IPS-NIHi7 (cell line): ENCODE data around the gene PAX8.

Experiments used
- DNase-seq: peaks from one replicate; pipeline ENCODE4 v3.0.0; 2012; ENCODE audit warnings: mixed read lengths; ENCODE audit errors: extremely low spot score

The PAX8 gene

DNA sequence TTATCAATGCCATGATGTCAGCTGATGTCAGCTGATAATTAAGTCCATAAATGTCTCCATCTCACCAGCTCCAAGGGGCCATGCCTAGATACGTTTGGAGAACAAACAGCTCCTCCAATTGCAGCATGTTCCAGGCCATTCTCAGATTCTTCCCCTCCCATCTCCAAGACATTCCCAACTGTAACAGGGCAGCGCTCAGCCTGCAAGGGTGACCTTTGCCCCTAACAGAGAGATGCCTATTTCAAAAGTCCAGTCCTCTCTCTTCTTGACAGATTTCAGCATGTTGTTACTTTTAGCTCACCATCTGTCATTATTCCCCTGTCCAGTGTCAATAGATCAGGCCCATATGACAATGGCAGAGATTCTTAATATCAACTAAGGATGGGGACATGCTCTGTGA lies 95.0 kb downstream of the PAX8 start:
- no peak for DNase-seq

DNA sequence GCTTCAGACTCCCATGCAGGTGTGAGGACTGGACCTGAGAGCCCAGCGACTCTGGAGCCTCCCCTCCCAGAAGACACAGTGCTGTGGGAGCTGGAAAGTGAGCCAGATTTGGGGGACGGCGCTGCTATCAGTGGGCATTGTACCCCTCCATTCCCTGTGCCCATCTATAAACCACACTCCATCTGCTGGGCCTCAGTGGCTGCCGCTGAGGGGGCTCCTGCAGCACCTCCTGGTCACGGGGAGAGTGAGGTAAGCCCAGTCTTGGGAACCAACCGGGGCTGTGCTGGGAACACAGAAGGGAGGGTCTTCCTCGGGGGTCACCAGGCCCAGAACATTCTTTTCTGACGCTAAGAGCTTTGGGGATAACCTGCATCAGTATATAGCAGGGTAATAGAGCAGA lies 95.5 kb downstream of the PAX8 start:
- no peak for DNase-seq

- DNase-seq: no peak
Observed at GRCh38 chr2:113182471-113183260, 96.1 kb downstream of the PAX8 start.

GRCh38 chr2:113181258-113182051 lies 97.3 kb downstream of the PAX8 start:
- no peak for DNase-seq

DNA sequence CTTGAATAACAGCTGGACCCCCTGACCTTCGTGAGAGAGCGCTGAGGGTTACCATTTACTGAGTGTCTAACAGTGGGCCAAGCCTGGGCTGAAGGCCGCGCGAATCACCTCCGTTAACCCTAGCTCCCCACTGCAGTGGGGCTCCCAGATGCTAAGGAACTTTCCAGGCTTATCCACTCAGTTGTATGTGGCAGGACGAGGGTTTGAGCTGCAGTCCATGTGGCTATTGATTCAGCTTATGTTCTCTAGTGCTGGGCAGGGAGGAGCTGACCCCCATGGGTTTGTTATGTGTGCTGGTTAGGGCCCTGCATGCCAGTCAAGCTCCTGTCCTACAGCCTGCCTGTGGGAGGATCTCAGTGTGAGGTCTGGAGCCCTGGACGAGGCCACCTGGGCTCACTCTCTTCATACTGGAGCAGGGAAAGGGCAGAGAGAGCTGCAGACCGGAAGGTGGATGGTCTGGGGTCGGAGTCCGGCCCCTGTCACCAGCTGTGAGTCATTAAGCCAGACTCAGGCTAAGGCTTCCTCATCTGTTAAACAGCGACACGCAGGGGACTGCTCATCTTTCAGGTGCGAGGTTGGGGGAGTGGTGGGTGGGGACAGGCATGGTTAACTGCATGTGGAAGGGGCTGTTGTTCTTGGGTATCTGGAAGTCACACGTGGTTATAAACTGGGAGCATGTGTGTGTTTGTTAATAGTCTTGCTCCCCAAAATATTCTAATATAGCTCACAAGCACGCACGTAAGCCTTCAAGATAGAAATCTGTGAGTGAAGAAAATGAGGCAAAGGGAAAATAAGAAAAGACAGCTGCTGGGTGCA lies 98.4 kb downstream of the PAX8 start:
- peak; percentile 24 for DNase-seq

DNA sequence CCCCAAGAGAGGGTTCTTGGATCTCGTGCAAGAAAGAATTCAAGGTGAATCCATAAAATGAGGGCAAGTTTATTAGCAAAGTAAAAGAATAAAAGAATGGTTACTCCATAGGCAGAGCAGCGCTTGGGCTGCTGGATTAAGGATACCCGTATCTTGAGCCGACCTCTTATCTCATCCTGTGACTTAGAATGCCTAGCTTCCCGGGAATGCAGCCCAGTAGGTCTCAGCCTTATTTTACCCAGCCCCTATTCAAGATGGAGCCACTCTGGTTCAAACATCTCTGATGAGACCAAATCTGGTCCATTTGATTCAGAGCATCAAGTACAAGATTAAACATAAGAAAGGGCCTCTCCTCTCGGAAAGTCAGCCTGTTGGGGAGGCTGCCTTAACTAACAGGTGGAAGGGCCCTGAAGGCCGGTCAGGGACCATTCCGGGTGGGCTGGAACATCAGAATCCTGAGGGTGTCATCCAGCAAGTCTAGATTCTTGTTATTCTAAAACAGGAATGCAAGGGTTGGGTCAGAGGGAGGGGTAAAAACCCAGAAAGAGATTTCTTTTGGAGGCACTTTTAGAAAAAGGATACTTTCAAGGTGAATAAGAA lies 99.2 kb downstream of the PAX8 start:
- DNase-seq: no peak

DNA sequence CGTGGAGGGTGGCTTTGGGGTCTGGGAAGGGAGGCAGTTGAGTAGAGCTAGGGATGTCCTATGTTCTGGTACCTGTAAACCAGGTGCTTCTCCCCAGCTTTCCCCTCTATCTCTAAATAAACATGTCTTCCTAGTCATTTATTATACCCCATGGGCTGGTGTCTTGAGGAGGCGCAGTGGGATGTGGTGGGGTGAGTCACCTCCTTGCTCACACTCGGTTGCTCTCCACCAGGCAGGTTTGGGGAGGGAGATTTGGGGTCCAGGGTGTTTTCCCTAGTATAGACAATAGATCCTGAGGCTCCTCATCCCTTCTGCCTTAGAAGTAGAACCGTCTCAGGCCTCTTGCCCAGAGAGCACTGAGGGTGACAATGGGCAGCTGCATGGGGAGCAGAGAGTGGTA lies 99.8 kb downstream of the PAX8 start:
- DNase-seq: no peak

GRCh38 chr2:113178069-113178746 lies 100.5 kb downstream of the PAX8 start:
- DNase-seq: no peak

GRCh38 chr2:113176696-113177355 lies 101.9 kb downstream of the PAX8 start:
- no peak for DNase-seq

DNA sequence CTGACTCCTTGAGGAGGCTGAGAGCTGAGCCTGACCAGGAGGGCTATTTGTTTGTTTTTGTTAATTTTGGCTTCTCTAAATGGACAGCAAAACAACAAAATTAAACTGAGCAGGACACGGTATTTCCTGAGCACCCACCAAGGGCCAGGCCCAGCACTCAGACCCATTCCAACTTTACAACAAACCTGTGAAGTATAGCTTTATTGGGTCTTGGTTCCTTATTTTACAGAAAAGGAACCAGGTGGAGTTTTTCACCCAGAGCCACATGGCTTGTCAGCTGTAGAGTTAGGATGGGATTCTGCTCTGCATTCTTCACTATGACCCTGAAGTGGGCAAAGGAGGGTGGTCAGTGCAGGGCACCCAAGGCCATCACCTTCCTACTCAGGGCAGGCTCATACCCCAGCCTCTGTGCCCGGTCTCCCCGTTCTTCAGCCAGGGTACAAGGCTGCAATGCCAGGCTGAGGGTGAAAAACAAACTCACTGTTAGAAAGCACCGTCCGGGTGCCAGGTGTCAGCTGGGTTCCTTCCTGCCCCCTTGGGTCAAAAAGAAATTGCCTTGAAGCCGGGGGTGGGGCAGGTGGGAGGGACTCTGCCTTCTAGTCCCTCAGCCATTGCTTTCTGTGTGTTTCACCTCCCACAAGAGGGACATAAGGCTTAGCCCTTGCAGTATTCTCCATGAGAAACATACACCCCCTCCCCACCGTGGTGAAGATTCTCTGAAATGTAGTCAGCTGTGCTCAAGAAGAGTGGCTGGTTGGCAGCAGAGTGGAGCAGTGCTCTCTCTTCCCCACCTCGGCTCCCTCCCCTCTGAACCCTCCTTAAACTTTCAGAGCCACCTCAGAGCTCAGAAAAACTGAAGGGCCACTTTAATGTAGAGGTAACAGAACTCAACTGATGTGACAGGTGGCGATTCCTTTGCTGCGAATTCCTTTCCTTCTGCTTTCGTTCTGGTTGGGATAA lies 102.7 kb downstream of the PAX8 start:
- no peak for DNase-seq

- DNase-seq: no peak
Observed at GRCh38 chr2:113175042-113175628, 103.6 kb downstream of the PAX8 start.

- no peak for DNase-seq
Observed at GRCh38 chr2:113174376-113174750, 104.4 kb downstream of the PAX8 start.

- peak; percentile 31 for DNase-seq
Observed at GRCh38 chr2:113173542-113174375, 105.0 kb downstream of the PAX8 start, which contains the start of gene PSD4. PSD4 (plus strand) TSS chr2:113173971; CDS start chr2:113182457, 8,486 bp downstream.

GRCh38 chr2:113172721-113173541 lies 105.8 kb downstream of the PAX8 start:
- no peak for DNase-seq

DNA sequence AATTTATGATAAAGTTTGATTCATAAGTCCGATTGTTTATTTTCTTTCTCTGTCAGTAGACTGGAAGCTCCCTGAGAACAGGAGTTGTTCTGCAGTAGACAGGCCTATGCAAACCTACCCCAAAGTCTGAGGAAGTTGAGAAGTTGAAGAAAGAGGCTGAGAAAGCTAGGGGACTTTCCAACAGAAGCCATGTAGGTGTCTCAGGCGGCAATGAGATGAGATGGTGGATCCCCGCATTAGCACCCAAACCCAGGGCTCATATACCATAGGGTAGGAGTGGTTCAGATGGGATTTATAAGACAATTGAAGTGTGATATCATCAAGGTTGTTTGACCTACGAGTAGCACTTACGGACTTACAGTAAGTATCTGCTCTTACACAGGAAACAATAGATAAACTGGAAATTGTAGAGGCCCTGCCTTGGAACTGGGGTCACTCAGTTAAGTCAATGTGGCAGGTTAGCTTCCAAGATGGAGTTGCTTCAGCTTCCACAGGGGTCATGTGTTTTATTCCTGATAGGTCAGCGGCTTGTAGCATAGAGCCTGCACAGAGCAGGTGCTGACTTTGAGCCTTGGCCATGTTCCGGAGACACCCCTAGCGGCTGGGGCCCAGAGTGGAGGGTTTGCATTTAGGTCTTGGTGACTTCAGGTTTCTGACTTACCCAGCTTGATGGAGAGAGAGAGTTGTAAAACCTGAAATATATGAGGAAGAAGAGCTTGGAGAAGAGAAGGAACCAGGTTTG lies 107.2 kb downstream of the PAX8 start:
- DNase-seq: peak; percentile 1

DNA sequence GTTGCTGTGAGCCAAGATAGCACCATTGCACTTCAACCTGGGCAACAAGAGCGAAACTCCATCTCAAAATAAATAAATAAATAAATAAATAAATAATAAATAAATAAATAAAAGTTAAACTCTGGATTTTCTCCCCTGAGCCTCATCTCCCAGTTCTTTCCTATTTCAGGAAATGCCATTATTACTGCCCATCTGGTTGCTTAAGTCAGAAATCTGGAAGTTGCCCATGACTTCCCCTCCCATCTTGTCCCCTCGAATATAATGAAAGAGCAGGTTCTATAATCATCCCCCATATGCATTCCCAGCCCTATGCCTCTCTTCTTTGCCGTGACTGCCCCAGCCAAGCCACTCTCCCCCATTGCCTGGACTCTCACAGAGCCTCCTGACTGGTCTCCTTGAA lies 109.1 kb downstream of the PAX8 start:
- DNase-seq: no peak
